Muscle layer of colon (tissue), 2 donors: ENCODE measurements around the gene NR1H3.
"Not testable (repeated sequence)": the region's sequence is repeated elsewhere in the genome, so short reads cannot be mapped to it uniquely, and the experiment has no call there.

ENCODE experiments used
- H3K27ac ChIP-seq: one replicate; pipeline ENCODE4 v1.7.0; 2013; ENCODE audit warnings: low read depth, mild to moderate bottlenecking, low read length, moderate library complexity
- H3K27me3 ChIP-seq, 2 donors: one replicate each; pipeline ENCODE4 v1.7.0; 2013; ENCODE audit warnings: low read length in 2 of 2, mild to moderate bottlenecking in 2 of 2; ENCODE audit not compliant: insufficient read depth in 2 of 2, control insufficient read depth in 1 of 2
- H3K36me3 ChIP-seq: one replicate; pipeline ENCODE4 v1.7.0; 2013; ENCODE audit warnings: mild to moderate bottlenecking, low read length; ENCODE audit not compliant: insufficient read depth
- H3K4me1 ChIP-seq: one replicate; pipeline ENCODE4 v1.7.0; 2013; ENCODE audit warnings: mild to moderate bottlenecking, low read length; ENCODE audit not compliant: insufficient read depth
- H3K4me3 ChIP-seq, 2 donors: one replicate each; pipeline ENCODE4 v1.7.0; 2013; ENCODE audit warnings: low read length in 2 of 2, low read depth in 1 of 2, mild to moderate bottlenecking in 1 of 2, moderate library complexity in 1 of 2
- H3K9ac ChIP-seq: one replicate; pipeline ENCODE4 v1.7.0; 2013; ENCODE audit warnings: low read length
- H3K9me3 ChIP-seq: one replicate; pipeline ENCODE4 v1.7.0; 2013; ENCODE audit warnings: mild to moderate bottlenecking, low read length
- donor health status: abdominal sarcoma.
- donor health status: Adenocarcinoma of cecum.

NR1H3 gene

DNA sequence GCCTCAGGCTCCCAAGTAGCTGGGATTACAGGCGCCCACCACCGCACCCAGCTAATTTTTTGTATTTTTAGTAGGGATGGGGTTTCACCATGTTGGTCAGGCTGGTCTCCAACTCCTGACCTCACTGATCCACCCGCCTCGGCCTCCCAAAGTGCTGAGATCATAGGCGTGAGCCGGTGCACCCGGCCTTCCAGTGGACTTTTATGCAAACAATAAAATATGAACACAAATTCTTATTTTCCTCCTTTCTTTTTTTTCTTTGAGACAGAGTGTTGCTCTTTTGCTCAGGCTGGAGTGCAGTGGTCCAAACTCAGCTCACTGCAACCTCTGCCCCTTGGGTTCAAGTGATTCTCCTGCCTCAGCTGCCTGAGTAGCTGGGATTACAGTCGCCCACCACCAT lies 58.7 kb downstream of the NR1H3 start:
- not testable (repeated sequence) for H3K27ac ChIP-seq, H3K4me3 ChIP-seq, H3K9ac ChIP-seq, H3K9me3 ChIP-seq, H3K27me3 ChIP-seq, H3K4me1 ChIP-seq
- H3K36me3 ChIP-seq = peaks cover 21% of the 10 kb centered on the region

DNA sequence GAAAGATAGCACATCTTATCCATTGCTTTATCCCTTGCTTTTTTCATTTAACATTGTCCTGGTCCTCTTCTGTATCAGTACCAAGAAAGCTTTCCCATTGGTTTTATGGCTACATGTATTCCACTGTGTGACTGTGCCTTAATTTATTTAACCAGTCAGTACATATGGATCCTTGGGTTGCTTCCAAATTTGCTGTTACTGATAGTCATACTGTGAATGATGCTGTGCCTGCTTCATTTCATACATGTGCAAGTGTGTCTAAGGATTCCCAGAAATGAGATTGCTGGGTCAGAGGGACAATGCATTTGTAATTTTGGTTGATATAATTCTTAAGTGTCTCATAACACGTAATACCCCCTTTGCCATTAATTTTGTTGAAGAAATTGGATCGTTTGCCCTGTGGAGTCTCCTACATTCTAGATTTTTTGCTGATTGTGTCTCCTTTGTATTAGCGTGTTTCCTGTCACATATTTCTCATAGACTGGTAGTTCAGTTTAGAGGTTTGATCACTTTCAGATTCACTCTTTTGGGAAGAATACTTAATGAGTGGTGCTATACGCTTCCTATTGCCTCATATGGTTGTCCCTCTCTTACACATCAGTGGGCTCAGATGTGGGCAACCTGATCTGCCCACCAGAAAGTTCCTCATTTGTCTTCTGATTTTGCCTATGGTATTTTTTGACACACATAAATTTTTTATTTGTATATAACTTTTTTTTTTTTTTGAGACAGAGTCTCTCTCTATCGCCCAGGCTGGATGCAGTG lies 59.5 kb downstream of the NR1H3 start:
- Histone ChIP-seq H3K4me1 (no peaks in the 10 kb centered on the region), H3K27ac (no peak overlapping the region), H3K4me3 (no peak overlapping the region), H3K9ac (no peak overlapping the region), H3K36me3 (peaks cover 20% of the 10 kb centered on the region), H3K9me3 (no peaks in the 10 kb centered on the region), H3K27me3 (no peaks in the 10 kb centered on the region)

DNA sequence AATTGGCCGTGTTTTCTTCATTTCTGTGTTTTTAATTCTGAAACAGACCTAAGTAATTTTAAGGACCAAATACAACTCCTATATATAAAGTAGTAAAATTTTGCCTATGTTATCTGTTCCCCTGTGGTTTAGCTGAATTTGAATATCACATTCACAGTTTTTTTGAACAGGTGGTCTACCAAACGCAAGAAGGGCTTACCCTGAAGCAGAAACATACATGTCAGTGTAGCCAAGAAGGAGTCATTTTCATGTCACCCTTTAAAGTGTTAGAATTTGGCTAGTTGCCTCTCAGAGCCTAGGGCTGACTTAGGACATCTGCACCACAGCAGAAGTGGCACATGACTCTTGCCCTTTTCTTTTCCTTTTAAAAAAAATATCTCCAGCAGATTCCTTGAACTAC lies 60.4 kb downstream of the NR1H3 start:
- no peak overlapping the region for H3K27ac ChIP-seq
- H3K4me3 ChIP-seq = no peak overlapping the region
- H3K36me3 ChIP-seq = peaks cover 20% of the 10 kb centered on the region
- no peaks in the 10 kb centered on the region for H3K9me3 ChIP-seq
- no peaks in the 10 kb centered on the region for H3K4me1 ChIP-seq
- no peaks in the 10 kb centered on the region for H3K27me3 ChIP-seq
- no peak overlapping the region for H3K9ac ChIP-seq
